Stomach smooth muscle (tissue), 2 donors: ENCODE results near the gene NUP35.

Source experiments
- H3K27ac ChIP-seq: one replicate; pipeline ENCODE4 v1.7.0; 2013; ENCODE audit warnings: mild to moderate bottlenecking, low read length, inconsistent platforms
- H3K27me3 ChIP-seq, 2 donors: one replicate each; pipeline ENCODE4 v1.7.0; 2013; ENCODE audit warnings: low read length in 2 of 2; ENCODE audit not compliant: insufficient read depth in 2 of 2, control insufficient read depth in 1 of 2
- H3K36me3 ChIP-seq, 2 donors: one replicate each; pipeline ENCODE4 v1.7.0; 2013; ENCODE audit warnings: low read length in 2 of 2; ENCODE audit not compliant: control insufficient read depth in 2 of 2, insufficient read depth in 2 of 2
- H3K4me1 ChIP-seq: one replicate; pipeline ENCODE4 v1.7.0; 2013; ENCODE audit warnings: low read length; ENCODE audit not compliant: control insufficient read depth, insufficient read depth
- H3K4me3 ChIP-seq, 2 donors: one replicate each; pipeline ENCODE4 v1.7.0; 2013; ENCODE audit warnings: low read length in 2 of 2
- H3K9ac ChIP-seq, 2 donors: one replicate each; pipeline ENCODE4 v1.7.0; 2013; ENCODE audit warnings: low read length in 2 of 2, mild to moderate bottlenecking in 1 of 2
- H3K9me3 ChIP-seq, 2 donors: one replicate each; pipeline ENCODE4 v1.7.0; 2013; ENCODE audit warnings: low read length in 2 of 2; ENCODE audit not compliant: control insufficient read depth in 2 of 2
- donor health status: healthy.
- donor health status: Pancreatic carcinoma.

Gene NUP35

DNA sequence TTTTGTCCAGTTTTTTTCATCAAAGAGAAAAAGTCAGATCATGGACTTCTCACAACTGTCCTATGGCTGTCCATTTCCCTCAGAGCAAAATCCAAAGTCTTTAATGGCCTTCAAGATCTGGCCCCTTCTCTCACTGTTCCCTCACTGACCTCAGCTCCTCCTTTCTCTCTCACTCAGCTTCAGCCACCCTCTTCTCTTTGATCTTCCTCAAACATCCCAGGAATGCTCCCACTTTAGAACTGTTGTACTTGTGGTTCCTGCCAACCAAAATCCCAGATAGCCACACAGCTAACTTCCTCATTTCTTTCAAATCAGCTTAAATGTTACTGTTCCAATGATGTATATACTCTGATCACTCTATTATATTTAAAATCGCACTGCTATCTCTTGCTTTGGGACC, 82.9 kb downstream of the NUP35 start:
- Histone ChIP-seq H3K27ac (no peak overlapping the region), H3K9me3 (no peaks in the 10 kb centered on the region), H3K4me1 (no peaks in the 10 kb centered on the region), H3K9ac (no peak overlapping the region), H3K4me3 (no peak overlapping the region), H3K36me3 (no peaks in the 10 kb centered on the region), H3K27me3 (no peaks in the 10 kb centered on the region)

DNA sequence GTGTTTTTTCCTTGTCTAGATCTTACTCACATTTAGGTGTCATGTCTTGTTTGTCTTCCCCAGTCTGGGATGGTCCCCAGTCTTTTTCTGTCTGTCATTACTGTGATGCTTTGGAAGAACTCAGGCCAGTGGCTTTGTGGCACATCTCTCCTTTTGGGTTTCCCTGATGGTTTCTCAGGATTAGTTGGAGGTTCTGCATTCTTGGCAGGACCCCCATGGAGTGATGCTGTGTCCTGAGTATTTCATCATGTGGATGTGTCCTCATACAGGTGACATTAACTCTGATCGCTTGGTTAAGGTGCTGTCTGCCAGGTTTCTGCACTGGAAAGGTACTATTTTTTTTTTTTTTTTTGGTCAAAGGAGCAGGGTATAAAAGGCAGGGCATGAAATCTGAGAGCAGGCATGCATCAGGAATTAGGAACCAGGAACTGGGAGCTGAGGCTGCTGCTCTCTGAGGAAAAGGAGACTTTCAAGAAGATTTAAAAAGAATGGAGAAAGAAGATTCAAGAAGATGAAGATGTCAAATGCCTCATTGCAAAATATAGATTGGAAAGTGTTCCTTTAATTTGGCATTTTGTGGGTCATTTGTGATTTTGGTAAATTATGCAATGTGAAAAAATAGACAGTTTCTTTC, 85.3 kb downstream of the NUP35 start:
- no peaks in the 10 kb centered on the region for H3K36me3 ChIP-seq
- H3K9ac ChIP-seq: no peak overlapping the region
- H3K4me1 ChIP-seq: no peaks in the 10 kb centered on the region
- H3K27me3 ChIP-seq: no peaks in the 10 kb centered on the region
- H3K27ac ChIP-seq: no peak overlapping the region
- H3K4me3 ChIP-seq: no peak overlapping the region
- H3K9me3 ChIP-seq: no peaks in the 10 kb centered on the region
